GM21515 (cell line): ENCODE measurements around the gene CNFN.

ENCODE experiments used
- ATAC-seq: cut with Tn5 transposase; IDR thresholded peaks from one replicate; pipeline ENCODE4 v1.9.1; 2021; ENCODE audit not compliant: unreplicated experiment

The CNFN gene

GRCh38 chr19:42376177-42376555, 13.9 kb downstream of the CNFN start:
- ATAC-seq: no peak

GRCh38 chr19:42375415-42376176, 14.5 kb downstream of the CNFN start:
- no peak for ATAC-seq

GRCh38 chr19:42374826-42375376, 15.2 kb downstream of the CNFN start:
- ATAC-seq: no peak

GRCh38 chr19:42370626-42371175, 19.4 kb downstream of the CNFN start:
- ATAC-seq: no peak

GRCh38 chr19:42370068-42370520, 20.0 kb downstream of the CNFN start:
- no peak for ATAC-seq

- ATAC-seq: no peak
Observed at GRCh38 chr19:42369433-42370067, 20.5 kb downstream of the CNFN start.

- ATAC-seq: no peak
Observed at GRCh38 chr19:42368765-42369164, 21.3 kb downstream of the CNFN start.

- no peak for ATAC-seq
Observed at GRCh38 chr19:42368360-42368759, 21.7 kb downstream of the CNFN start.

- no peak for ATAC-seq
Observed at GRCh38 chr19:42367929-42368328, 22.2 kb downstream of the CNFN start.

GRCh38 chr19:42366673-42367072, 23.4 kb downstream of the CNFN start:
- no peak for ATAC-seq

GRCh38 chr19:42363614-42364346, 26.3 kb downstream of the CNFN start:
- no peak for ATAC-seq

GRCh38 chr19:42362891-42363440, 27.1 kb downstream of the CNFN start:
- no peak for ATAC-seq

GRCh38 chr19:42362342-42362741, 27.8 kb downstream of the CNFN start:
- ATAC-seq: no peak

- no peak for ATAC-seq
Observed at GRCh38 chr19:42361545-42361910, 28.6 kb downstream of the CNFN start.

- ATAC-seq: no peak
Observed at GRCh38 chr19:42360787-42361544, 29.1 kb downstream of the CNFN start.

- ATAC-seq: no peak
Observed at GRCh38 chr19:42357290-42357689, 32.8 kb downstream of the CNFN start.

GRCh38 chr19:42356686-42357085, 33.4 kb downstream of the CNFN start:
- ATAC-seq: no peak

GRCh38 chr19:42355896-42356295, 34.2 kb downstream of the CNFN start:
- ATAC-seq: no peak

GRCh38 chr19:42353341-42354015, 36.6 kb downstream of the CNFN start:
- ATAC-seq: no peak
